MCF 10A (cell line): ENCODE results near the gene LAMP5. TPM values are rescaled to one million over a fixed set of nuclear protein-coding genes. Genes with fewer than 3 reads are reported as not detected.

Source experiments
- BruUV-seq: library from RNA; stranded (reverse); fragments of 400-500 nt; replicated peaks from 2 replicates; lab custom pipeline; 2021; lab: Mats Ljungman, UMichigan
- CTCF ChIA-PET: fragments of 300-600 bp; sonication (Branson Sonifier 250); formaldehyde crosslinking; extraction: SDS; loops from one replicate; lab custom pipeline; 2021; ENCODE audit warnings: antibody characterized with exemption, inconsistent platforms; lab: Yijun Ruan, JAX
- POLR2A ChIA-PET: fragments of 300-600, 350-650 bp; sonication (Branson Sonifier 250); formaldehyde crosslinking; extraction: SDS; loops from one replicate; lab custom pipeline; 2020; ENCODE audit warnings: antibody characterized with exemption, inconsistent platforms; lab: Yijun Ruan, JAX
- DNase-seq: peaks from one replicate; pipeline ENCODE4 v3.0.0-alpha.2; 2018; ENCODE audit not compliant: unreplicated experiment
- H3K27ac Mint-ChIP-seq: one replicate; pipeline ENCODE4 v1.8.0; 2022; ENCODE audit warnings: mild to moderate bottlenecking, low read depth, mixed read lengths; ENCODE audit not compliant: unreplicated experiment
- H3K27me3 Mint-ChIP-seq: one replicate; pipeline ENCODE4 v1.8.0; 2022; ENCODE audit warnings: mixed read lengths; ENCODE audit not compliant: insufficient read depth, unreplicated experiment
- H3K36me3 Mint-ChIP-seq: one replicate; pipeline ENCODE4 v1.8.0; 2022; ENCODE audit warnings: mild to moderate bottlenecking, moderate library complexity, mixed read lengths; ENCODE audit not compliant: insufficient read depth, unreplicated experiment
- H3K4me1 Mint-ChIP-seq: one replicate; pipeline ENCODE4 v1.8.0; 2022; ENCODE audit warnings: mixed read lengths; ENCODE audit not compliant: insufficient read depth, unreplicated experiment
- H3K4me3 Mint-ChIP-seq: one replicate; pipeline ENCODE4 v1.8.0; 2022; ENCODE audit warnings: mild to moderate bottlenecking, moderate library complexity, mixed read lengths; ENCODE audit not compliant: unreplicated experiment
- H3K9me3 Mint-ChIP-seq: one replicate; pipeline ENCODE4 v1.8.0; 2022; ENCODE audit warnings: mixed read lengths; ENCODE audit not compliant: unreplicated experiment
- intact Hi-C: fragments of 100-400 bp; cut with micrococcal nuclease; formaldehyde crosslinking; loops from 2 replicates; pipeline ENCODE4 v1.14.1; 2022
- total RNA-seq: library from RNA; stranded (reverse); gene quantifications from 2 replicates; pipeline ENCODE4 v1.2.3, GENCODE V29; 2022
- TF ChIP-seq, protein P1 (sequence below): fragments of 200-600 bp; IDR thresholded peaks from one replicate; pipeline ENCODE4 v1.8.0; 2022; ENCODE audit warnings: antibody characterized with exemption, mild to moderate bottlenecking; ENCODE audit not compliant: unreplicated experiment

The LAMP5 gene
- total RNA-seq, 1 experiment from 2014 or later: not detected

DNA sequence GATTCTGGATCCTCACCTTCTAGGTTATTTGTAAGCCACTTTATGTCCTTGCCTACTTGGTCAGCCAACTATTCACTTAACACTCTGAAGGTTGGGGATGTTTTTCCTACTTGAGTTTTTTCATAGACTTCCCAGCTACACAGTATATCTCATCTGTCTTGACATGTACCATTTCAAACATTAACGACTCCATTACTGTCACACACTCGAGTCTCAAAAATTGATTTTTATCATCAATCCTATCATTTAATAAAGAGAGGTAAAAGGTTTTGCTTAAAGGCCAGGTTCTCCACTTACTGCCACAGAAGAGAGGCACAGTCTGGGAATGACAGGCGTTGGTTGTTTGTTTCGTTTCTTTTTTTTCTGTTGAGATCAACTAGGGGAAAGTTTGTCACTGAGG lies 38.2 kb upstream of the LAMP5 start:
- H3K4me3 Mint-ChIP-seq: no peak overlapping the region
- H3K36me3 Mint-ChIP-seq: no peaks in the 10 kb centered on the region
- CTCF ChIA-PET: interaction anchor here (0.6 to 1.8 kb wide), 3 partner anchors 94 to 214 kb away, joined by 4 to 5 read pairs (median 4); no protein-coding TSS in a partner anchor
- H3K9me3 Mint-ChIP-seq: no peaks in the 10 kb centered on the region
- no peak for DNase-seq
- H3K4me1 Mint-ChIP-seq: no peaks in the 10 kb centered on the region
- no peak overlapping the region for H3K27ac Mint-ChIP-seq
- no peaks in the 10 kb centered on the region for H3K27me3 Mint-ChIP-seq
- TF ChIP-seq, protein P1, sequence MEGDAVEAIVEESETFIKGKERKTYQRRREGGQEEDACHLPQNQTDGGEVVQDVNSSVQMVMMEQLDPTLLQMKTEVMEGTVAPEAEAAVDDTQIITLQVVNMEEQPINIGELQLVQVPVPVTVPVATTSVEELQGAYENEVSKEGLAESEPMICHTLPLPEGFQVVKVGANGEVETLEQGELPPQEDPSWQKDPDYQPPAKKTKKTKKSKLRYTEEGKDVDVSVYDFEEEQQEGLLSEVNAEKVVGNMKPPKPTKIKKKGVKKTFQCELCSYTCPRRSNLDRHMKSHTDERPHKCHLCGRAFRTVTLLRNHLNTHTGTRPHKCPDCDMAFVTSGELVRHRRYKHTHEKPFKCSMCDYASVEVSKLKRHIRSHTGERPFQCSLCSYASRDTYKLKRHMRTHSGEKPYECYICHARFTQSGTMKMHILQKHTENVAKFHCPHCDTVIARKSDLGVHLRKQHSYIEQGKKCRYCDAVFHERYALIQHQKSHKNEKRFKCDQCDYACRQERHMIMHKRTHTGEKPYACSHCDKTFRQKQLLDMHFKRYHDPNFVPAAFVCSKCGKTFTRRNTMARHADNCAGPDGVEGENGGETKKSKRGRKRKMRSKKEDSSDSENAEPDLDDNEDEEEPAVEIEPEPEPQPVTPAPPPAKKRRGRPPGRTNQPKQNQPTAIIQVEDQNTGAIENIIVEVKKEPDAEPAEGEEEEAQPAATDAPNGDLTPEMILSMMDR: no peak
- no TSS peak for BruUV-seq
- intact Hi-C loops: no loop called here
- POLR2A ChIA-PET: no interaction called here

DNA sequence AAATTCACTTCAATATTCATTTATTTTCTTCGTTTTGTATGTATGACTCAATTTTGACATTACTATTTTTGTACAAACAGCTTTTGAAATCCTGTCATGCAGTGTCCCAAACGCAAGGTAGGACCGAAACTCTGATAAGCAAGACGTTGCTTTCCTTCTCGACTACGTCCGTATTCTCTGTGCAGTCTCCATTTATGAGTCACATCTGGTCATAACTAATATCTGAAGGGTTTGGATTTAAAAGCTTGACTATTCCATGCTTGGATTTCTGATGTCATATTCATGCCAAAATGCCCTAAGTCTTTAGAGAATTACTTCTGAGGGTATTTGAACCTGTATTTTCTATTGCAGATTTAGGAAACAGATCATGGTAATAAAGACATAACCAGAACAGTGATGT lies 37.8 kb upstream of the LAMP5 start:
- POLR2A ChIA-PET: no interaction called here

DNA sequence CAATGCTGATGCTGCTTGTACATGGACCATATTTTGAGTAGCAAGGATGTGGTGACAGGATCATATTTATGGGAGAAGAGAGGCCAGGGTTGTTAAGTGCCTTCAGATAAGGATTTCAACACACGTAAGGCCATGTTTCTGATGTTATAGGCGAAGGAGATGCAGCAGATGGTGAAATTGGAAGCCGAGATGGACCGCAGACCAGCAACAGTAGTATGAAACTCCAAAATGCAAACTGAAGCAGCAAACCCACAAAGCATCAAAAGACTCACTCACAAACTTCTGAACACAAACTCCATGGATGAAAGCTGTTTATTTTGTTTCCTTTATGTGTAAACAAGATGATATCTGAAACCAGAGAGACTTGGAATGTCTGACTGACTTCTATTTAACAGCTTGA lies 35.6 kb upstream of the LAMP5 start:
- TF ChIP-seq, protein P1: no peak
- POLR2A ChIA-PET: no interaction called here
- intact Hi-C loops: no loop called here
- no peak overlapping the region for H3K4me3 Mint-ChIP-seq
- no peaks in the 10 kb centered on the region for H3K36me3 Mint-ChIP-seq
- no peak overlapping the region for H3K27ac Mint-ChIP-seq
- BruUV-seq: no TSS peak
- CTCF ChIA-PET: interaction anchor here (1.0 kb wide), 1 partner anchor 131 kb away, joined by 3 read pairs; no protein-coding TSS in a partner anchor
- H3K4me1 Mint-ChIP-seq: no peaks in the 10 kb centered on the region
- no peaks in the 10 kb centered on the region for H3K9me3 Mint-ChIP-seq
- H3K27me3 Mint-ChIP-seq: peaks cover 11% of the 10 kb centered on the region
- no peak for DNase-seq

More for the DNA sequence above, 37.8 kb upstream of the LAMP5 start:
- Mint-ChIP-seq H3K9me3 (no peaks in the 10 kb centered on the region), H3K4me3 (no peak overlapping the region), H3K27ac (no peak overlapping the region), H3K4me1 (no peaks in the 10 kb centered on the region), H3K36me3 (no peaks in the 10 kb centered on the region), H3K27me3 (no peaks in the 10 kb centered on the region)
- no TSS peak for BruUV-seq
- intact Hi-C loops: no loop called here
- DNase-seq: no peak
- TF ChIP-seq, protein P1: no peak
- CTCF ChIA-PET: interaction anchor here (0.6 to 1.8 kb wide), 2 partner anchors 133 to 214 kb away, joined by 4 to 5 read pairs; no protein-coding TSS in a partner anchor

DNA sequence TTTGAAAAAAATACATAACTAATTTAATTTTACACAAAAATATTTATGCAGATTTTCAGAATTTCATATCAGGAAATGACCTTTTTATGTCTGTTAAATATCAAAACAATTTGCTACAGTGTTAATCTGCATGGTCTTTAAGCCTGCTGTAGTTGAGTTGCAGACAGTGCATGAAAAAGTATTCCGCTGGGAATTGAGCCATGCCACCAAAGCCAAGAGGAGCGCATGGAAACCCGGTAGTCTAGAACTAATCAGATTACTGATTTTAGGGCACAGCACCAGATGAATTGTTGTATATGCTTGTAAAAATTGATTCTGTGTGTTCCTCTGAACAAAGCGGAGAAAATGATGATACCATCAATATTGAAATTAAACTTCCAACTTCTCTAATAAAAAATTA lies 34.3 kb upstream of the LAMP5 start:
- BruUV-seq: no TSS peak

More for the DNA sequence above, 34.3 kb upstream of the LAMP5 start:
- intact Hi-C loops: no loop called here
- Mint-ChIP-seq H3K4me3 (no peak overlapping the region), H3K27ac (no peak overlapping the region), H3K36me3 (no peaks in the 10 kb centered on the region), H3K4me1 (no peaks in the 10 kb centered on the region), H3K9me3 (no peaks in the 10 kb centered on the region), H3K27me3 (peaks cover 11% of the 10 kb centered on the region)
- TF ChIP-seq, protein P1: no peak
- DNase-seq: no peak
- CTCF ChIA-PET: no interaction called here
- POLR2A ChIA-PET: interaction anchor here (1.0 kb wide), 1 partner anchor 31 kb away, joined by 3 read pairs; no protein-coding TSS in a partner anchor
